ENCODE data around the gene CEP131. TPM values are rescaled to one million over a fixed set of nuclear protein-coding genes. Genes with fewer than 3 reads are reported as not detected.

Gene CEP131
- total RNA-seq, 5 donors from 2014 or later (not counting 1 experiment from before 2014, with no cell fraction given), result 9.0 to 15.8 (median 11.2) TPM

DNA sequence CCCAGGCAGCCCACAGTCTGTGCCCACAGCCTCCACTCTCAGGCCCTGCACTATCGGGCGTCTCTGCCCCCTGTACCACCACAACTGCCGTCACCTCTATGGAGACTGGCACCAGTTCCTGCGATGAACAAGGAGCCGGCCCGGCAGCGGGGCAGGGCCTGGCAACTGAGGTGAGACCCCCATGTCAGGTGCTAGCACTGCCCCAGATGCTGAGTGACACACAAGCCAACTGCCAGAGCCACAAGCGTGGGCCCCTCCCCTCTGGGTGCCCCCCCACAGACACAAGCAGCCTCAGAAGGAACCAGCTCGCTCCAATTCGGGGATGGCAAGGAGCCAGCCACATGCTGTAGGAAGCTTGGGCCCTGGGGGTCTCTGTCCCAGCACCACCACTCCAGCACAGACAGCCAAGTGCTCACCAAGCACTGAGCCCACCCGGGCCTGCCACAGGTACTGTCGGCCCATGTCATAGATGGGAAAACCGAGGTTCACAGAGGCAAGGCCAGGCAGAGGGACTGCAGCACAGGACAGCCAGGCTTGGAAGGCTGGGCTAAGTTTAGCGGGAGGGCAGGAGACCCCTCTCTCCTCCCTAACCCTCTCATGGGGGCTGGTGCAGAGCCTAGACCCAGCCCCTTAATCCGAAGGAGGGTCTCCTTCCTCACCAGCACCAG, 58.9 kb downstream of the CEP131 start:
- no peaks in the 10 kb centered on the region for H3K36me3 ChIP-seq (ENCODE audit: control insufficient read depth in 2 of 2, extremely low read depth in 1 of 2, insufficient read depth in 1 of 2, low read length in 1 of 2)
- peak overlapping the region in 1 of 2 donors; percentile 49 for H3K27ac Mint-ChIP-seq
- H3K27me3 ChIP-seq (replicated peaks in 1 of 2; ENCODE audit: control insufficient read depth in 2 of 2, extremely low read depth in 1 of 2, insufficient read depth in 2 of 2, low read length in 1 of 2), result peaks cover 0 to 84% of the 10 kb centered on the region in 2 experiments
- 81% methylated on average over 15 of the region's 15 CpGs for WGBS (ENCODE audit: insufficient coverage)
- peak overlapping the region in 2 of 3 donors; percentile 41 to 58 for H3K4me3 Mint-ChIP-seq
- peaks cover 14 to 27% of the 10 kb centered on the region in 2 donors for H3K27me3 Mint-ChIP-seq
- no peaks in the 10 kb centered on the region for H3K36me3 Mint-ChIP-seq
- peaks cover 0 to 23% of the 10 kb centered on the region in 2 experiments for H3K4me1 ChIP-seq (ENCODE audit: control insufficient read depth in 1 of 2, extremely low read depth in 1 of 2, insufficient read depth in 2 of 2, low read length in 2 of 2)
- no peaks in the 10 kb centered on the region for H3K9me3 ChIP-seq
- DNase-seq (no peak), ATAC-seq (replicated peaks in 1 of 4) (no peak)
- CTCF ChIA-PET, result no interaction called here
- no peak overlapping the region for H3K4me3 ChIP-seq (ENCODE audit: control insufficient read depth in 1 of 2, extremely low read depth in 1 of 2, low read length in 1 of 2)
- peaks cover 0 to 24% (median 1%) of the 10 kb centered on the region in 3 donors for H3K4me1 Mint-ChIP-seq
- POLR2A ChIA-PET, result no interaction called here
- H3K27ac ChIP-seq (ENCODE audit: low read length), result no peak overlapping the region
- no peaks in the 10 kb centered on the region for H3K9me3 Mint-ChIP-seq

GRCh38 chr17:81163051-81163695, 59.6 kb downstream of the CEP131 start:
- POLR2A ChIA-PET, result no interaction called here

GRCh38 chr17:81162491-81162890, 60.3 kb downstream of the CEP131 start:
- Histone ChIP-seq H3K9me3 (no peaks in the 10 kb centered on the region), H3K4me3 (ENCODE audit: control insufficient read depth in 1 of 2, extremely low read depth in 1 of 2, low read length in 1 of 2) (no peak overlapping the region), H3K27ac (ENCODE audit: low read length) (no peak overlapping the region), H3K27me3 (replicated peaks in 1 of 2; ENCODE audit: control insufficient read depth in 2 of 2, extremely low read depth in 1 of 2, insufficient read depth in 2 of 2, low read length in 1 of 2) (peaks cover 0 to 83% of the 10 kb centered on the region in 2 experiments), H3K36me3 (ENCODE audit: control insufficient read depth in 2 of 2, extremely low read depth in 1 of 2, insufficient read depth in 1 of 2, low read length in 1 of 2) (no peaks in the 10 kb centered on the region), H3K4me1 (ENCODE audit: control insufficient read depth in 1 of 2, extremely low read depth in 1 of 2, insufficient read depth in 2 of 2, low read length in 2 of 2) (peaks cover 0 to 23% of the 10 kb centered on the region in 2 experiments)
- ChIA-PET POLR2A (no interaction called here), CTCF (no interaction called here)
- no peaks in the 10 kb centered on the region for H3K9me3 Mint-ChIP-seq
- H3K4me1 Mint-ChIP-seq, result peaks cover 0 to 24% (median 1%) of the 10 kb centered on the region in 3 donors
- H3K36me3 Mint-ChIP-seq, result no peaks in the 10 kb centered on the region
- H3K27ac Mint-ChIP-seq, result no peak overlapping the region
- H3K27me3 Mint-ChIP-seq, result peaks cover 14 to 25% of the 10 kb centered on the region in 2 donors
- no peak overlapping the region for H3K4me3 Mint-ChIP-seq
- WGBS (ENCODE audit: insufficient coverage), result 72% methylated on average over 9 of the region's 11 CpGs
- no peak for ATAC-seq (replicated peaks in 1 of 4)
- DNase-seq, result no peak

More at GRCh38 chr17:81163051-81163695, 59.6 kb downstream of the CEP131 start:
- Histone ChIP-seq H3K27ac (ENCODE audit: low read length) (no peak overlapping the region), H3K4me1 (ENCODE audit: control insufficient read depth in 1 of 2, extremely low read depth in 1 of 2, insufficient read depth in 2 of 2, low read length in 2 of 2) (peaks cover 0 to 23% of the 10 kb centered on the region in 2 experiments), H3K4me3 (ENCODE audit: control insufficient read depth in 1 of 2, extremely low read depth in 1 of 2, low read length in 1 of 2) (no peak overlapping the region), H3K36me3 (ENCODE audit: control insufficient read depth in 2 of 2, extremely low read depth in 1 of 2, insufficient read depth in 1 of 2, low read length in 1 of 2) (no peaks in the 10 kb centered on the region), H3K9me3 (no peaks in the 10 kb centered on the region), H3K27me3 (replicated peaks in 1 of 2; ENCODE audit: control insufficient read depth in 2 of 2, extremely low read depth in 1 of 2, insufficient read depth in 2 of 2, low read length in 1 of 2) (peaks cover 0 to 84% of the 10 kb centered on the region in 2 experiments)
- Mint-ChIP-seq H3K4me3 (no peak overlapping the region), H3K9me3 (no peaks in the 10 kb centered on the region), H3K4me1 (peaks cover 0 to 24% (median 1%) of the 10 kb centered on the region in 3 donors), H3K36me3 (no peaks in the 10 kb centered on the region), H3K27ac (no peak overlapping the region), H3K27me3 (peaks cover 14 to 27% of the 10 kb centered on the region in 2 donors)
- no peak for DNase-seq
- CTCF ChIA-PET, result no interaction called here
- 67% methylated on average over 6 of the region's 19 CpGs for WGBS (ENCODE audit: insufficient coverage)
- no peak for ATAC-seq (replicated peaks in 1 of 4)

GRCh38 chr17:81161972-81162371, 60.8 kb downstream of the CEP131 start:
- Mint-ChIP-seq H3K4me1 (peaks cover 0 to 20% (median 0%) of the 10 kb centered on the region in 3 donors), H3K27ac (no peak overlapping the region), H3K4me3 (no peak overlapping the region), H3K27me3 (peaks cover 10 to 20% of the 10 kb centered on the region in 2 donors), H3K36me3 (no peaks in the 10 kb centered on the region), H3K9me3 (no peaks in the 10 kb centered on the region)
- peaks cover 0 to 23% of the 10 kb centered on the region in 2 experiments for H3K4me1 ChIP-seq (ENCODE audit: control insufficient read depth in 1 of 2, extremely low read depth in 1 of 2, insufficient read depth in 2 of 2, low read length in 2 of 2)
- ATAC-seq (replicated peaks in 1 of 4) (no peak), DNase-seq (no peak)
- no peaks in the 10 kb centered on the region for H3K9me3 ChIP-seq
- H3K36me3 ChIP-seq (ENCODE audit: control insufficient read depth in 2 of 2, extremely low read depth in 1 of 2, insufficient read depth in 1 of 2, low read length in 1 of 2), result no peaks in the 10 kb centered on the region
- no peak overlapping the region for H3K27ac ChIP-seq (ENCODE audit: low read length)
- peaks cover 0 to 80% of the 10 kb centered on the region in 2 experiments for H3K27me3 ChIP-seq (replicated peaks in 1 of 2; ENCODE audit: control insufficient read depth in 2 of 2, extremely low read depth in 1 of 2, insufficient read depth in 2 of 2, low read length in 1 of 2)
- H3K4me3 ChIP-seq (ENCODE audit: control insufficient read depth in 1 of 2, extremely low read depth in 1 of 2, low read length in 1 of 2), result no peak overlapping the region
- ChIA-PET POLR2A (no interaction called here), CTCF (no interaction called here)
- WGBS (ENCODE audit: insufficient coverage), result 76% methylated on average over 5 of the region's 16 CpGs

DNA sequence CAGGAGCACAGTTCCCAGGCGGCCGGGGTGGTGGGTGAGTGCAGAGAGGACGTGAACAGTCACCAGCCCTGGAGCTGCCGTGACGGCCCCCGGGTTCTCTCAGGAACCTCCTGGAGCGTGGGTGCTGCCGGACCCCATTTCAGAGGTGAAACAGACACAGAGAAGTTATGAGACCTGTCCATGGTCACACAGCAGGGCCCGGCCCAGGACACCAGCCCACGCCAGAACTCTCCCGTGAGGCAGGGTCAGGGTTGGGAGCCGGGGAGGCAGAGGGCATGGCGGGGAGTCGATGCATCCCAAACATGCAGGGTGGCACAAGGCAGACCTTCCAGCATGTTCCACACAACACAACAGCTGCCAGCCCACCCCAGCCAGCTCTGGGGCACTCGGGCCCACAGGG, 61.2 kb downstream of the CEP131 start:
- CTCF ChIA-PET, result no interaction called here
- POLR2A ChIA-PET, result no interaction called here

DNA sequence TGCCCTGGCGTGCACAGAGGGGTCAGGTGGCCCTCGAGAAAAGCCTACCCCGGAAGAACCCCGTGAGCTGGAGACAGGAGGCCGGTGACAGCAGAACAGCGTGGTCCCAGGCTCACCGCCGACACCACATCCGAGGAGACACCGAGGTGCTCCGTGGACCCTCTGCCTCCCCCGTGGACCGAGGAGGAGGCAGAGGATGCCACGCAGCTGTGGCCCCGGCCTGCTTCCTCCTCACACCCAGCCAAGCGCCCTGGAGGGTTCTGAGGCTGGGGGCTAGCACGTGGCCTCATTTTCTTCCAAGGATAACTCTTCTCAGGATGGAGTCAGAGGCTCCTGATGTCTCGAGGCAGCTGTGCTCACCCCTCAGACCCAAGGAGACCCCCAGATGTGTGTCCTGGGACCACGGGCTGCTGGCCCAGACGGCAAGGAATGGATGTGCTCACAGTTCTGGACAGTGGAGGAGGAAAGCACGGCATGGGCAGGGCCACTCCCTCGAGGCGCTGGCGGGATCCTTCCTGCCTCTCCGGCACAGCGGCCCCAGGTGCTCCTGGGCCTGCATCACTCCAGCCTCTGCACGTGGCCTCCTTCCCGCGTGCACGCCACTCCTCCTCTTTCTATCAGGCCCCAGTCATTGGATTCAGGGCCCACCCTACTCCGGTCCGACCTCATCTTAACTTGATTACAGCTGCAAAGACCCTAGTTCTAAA, 61.9 kb downstream of the CEP131 start:
- H3K4me3 ChIP-seq (ENCODE audit: control insufficient read depth in 1 of 2, extremely low read depth in 1 of 2, low read length in 1 of 2), result no peak overlapping the region
- POLR2A ChIA-PET, result no interaction called here

More for the DNA sequence above, 61.2 kb downstream of the CEP131 start:
- DNase-seq (no peak), ATAC-seq (replicated peaks in 1 of 4) (no peak)
- H3K4me1 Mint-ChIP-seq, result peaks cover 0 to 20% (median 0%) of the 10 kb centered on the region in 3 donors
- Histone ChIP-seq H3K9me3 (no peaks in the 10 kb centered on the region), H3K36me3 (ENCODE audit: control insufficient read depth in 2 of 2, extremely low read depth in 1 of 2, insufficient read depth in 1 of 2, low read length in 1 of 2) (no peaks in the 10 kb centered on the region), H3K4me1 (ENCODE audit: control insufficient read depth in 1 of 2, extremely low read depth in 1 of 2, insufficient read depth in 2 of 2, low read length in 2 of 2) (peaks cover 0 to 20% of the 10 kb centered on the region in 2 experiments), H3K27me3 (replicated peaks in 1 of 2; ENCODE audit: control insufficient read depth in 2 of 2, extremely low read depth in 1 of 2, insufficient read depth in 2 of 2, low read length in 1 of 2) (peaks cover 0 to 76% of the 10 kb centered on the region in 2 experiments), H3K27ac (ENCODE audit: low read length) (no peak overlapping the region), H3K4me3 (ENCODE audit: control insufficient read depth in 1 of 2, extremely low read depth in 1 of 2, low read length in 1 of 2) (no peak overlapping the region)
- no peaks in the 10 kb centered on the region for H3K36me3 Mint-ChIP-seq
- WGBS (ENCODE audit: insufficient coverage), result 90% methylated on average over 13 of the region's 15 CpGs
- no peak overlapping the region for H3K27ac Mint-ChIP-seq
- H3K27me3 Mint-ChIP-seq, result peaks cover 10 to 17% of the 10 kb centered on the region in 2 donors
- no peaks in the 10 kb centered on the region for H3K9me3 Mint-ChIP-seq
- peak overlapping the region in 1 of 3 donors; percentile 20 for H3K4me3 Mint-ChIP-seq

More for the DNA sequence above, 61.9 kb downstream of the CEP131 start:
- H3K4me1 Mint-ChIP-seq, result peaks cover 0 to 20% (median 0%) of the 10 kb centered on the region in 3 donors
- Histone ChIP-seq H3K27ac (ENCODE audit: low read length) (no peak overlapping the region), H3K36me3 (ENCODE audit: control insufficient read depth in 2 of 2, extremely low read depth in 1 of 2, insufficient read depth in 1 of 2, low read length in 1 of 2) (no peaks in the 10 kb centered on the region), H3K4me1 (ENCODE audit: control insufficient read depth in 1 of 2, extremely low read depth in 1 of 2, insufficient read depth in 2 of 2, low read length in 2 of 2) (peaks cover 0 to 18% of the 10 kb centered on the region in 2 experiments), H3K9me3 (no peaks in the 10 kb centered on the region), H3K27me3 (replicated peaks in 1 of 2; ENCODE audit: control insufficient read depth in 2 of 2, extremely low read depth in 1 of 2, insufficient read depth in 2 of 2, low read length in 1 of 2) (peaks cover 0 to 74% of the 10 kb centered on the region in 2 experiments)
- 69% methylated on average over 30 of the region's 32 CpGs for WGBS (ENCODE audit: insufficient coverage)
- peaks cover 10 to 17% of the 10 kb centered on the region in 2 donors for H3K27me3 Mint-ChIP-seq
- H3K27ac Mint-ChIP-seq, result no peak overlapping the region
- ATAC-seq (replicated peaks in 1 of 4) (peak in 1 of 4 experiments; percentile 23), DNase-seq (no peak)
- CTCF ChIA-PET, result no interaction called here
- no peaks in the 10 kb centered on the region for H3K9me3 Mint-ChIP-seq
- H3K4me3 Mint-ChIP-seq, result peak overlapping the region in 1 of 3 donors; percentile 20
- no peaks in the 10 kb centered on the region for H3K36me3 Mint-ChIP-seq
